Endothelial cell (in vitro differentiated cells): ENCODE data around the gene ZHX3. TPM values are rescaled to one million over a fixed set of nuclear protein-coding genes. Genes with fewer than 3 reads are reported as not detected.

ENCODE experiments used
- DNase-seq: peaks from one replicate; pipeline ENCODE4 v3.0.0; 2021; ENCODE audit warnings: low spot score
- H3K27ac Mint-ChIP-seq: one replicate; pipeline ENCODE4 v1.8.0; 2021; ENCODE audit warnings: mixed read lengths, inconsistent platforms; ENCODE audit not compliant: unreplicated experiment
- H3K27me3 Mint-ChIP-seq: one replicate; pipeline ENCODE4 v1.8.0; 2021; ENCODE audit warnings: mild to moderate bottlenecking, moderate library complexity, mixed read lengths, inconsistent platforms; ENCODE audit not compliant: unreplicated experiment
- H3K36me3 Mint-ChIP-seq: one replicate; pipeline ENCODE4 v1.8.0; 2021; ENCODE audit warnings: mild to moderate bottlenecking, low read depth, mixed read lengths, inconsistent platforms; ENCODE audit not compliant: unreplicated experiment
- H3K4me1 Mint-ChIP-seq: one replicate; pipeline ENCODE4 v1.8.0; 2021; ENCODE audit warnings: mild to moderate bottlenecking, mixed read lengths, inconsistent platforms; ENCODE audit not compliant: unreplicated experiment
- H3K4me3 Mint-ChIP-seq: one replicate; pipeline ENCODE4 v1.8.0; 2021; ENCODE audit warnings: mild to moderate bottlenecking, mixed read lengths, inconsistent platforms; ENCODE audit not compliant: unreplicated experiment
- H3K9me3 Mint-ChIP-seq: one replicate; pipeline ENCODE4 v1.8.0; 2021; ENCODE audit warnings: mixed read lengths, inconsistent platforms; ENCODE audit not compliant: unreplicated experiment
- CTCF ChIP-seq: fragments of 200-600 bp; sonication (generic); IDR thresholded peaks from one replicate; pipeline ENCODE4 v1.5.0; 2021; ENCODE audit warnings: antibody characterized with exemption; ENCODE audit not compliant: unreplicated experiment
- total RNA-seq: library from RNA; stranded (reverse); fragmentation: NEBNext Ultra II Directional; extraction: Animal tissue kit (Norgen Biotek cat#: 25700); gene quantifications from one replicate; pipeline ENCODE4 v1.2.1, GENCODE V29; 2021; ENCODE audit not compliant: unreplicated experiment

Gene ZHX3
- total RNA-seq, 1 donor from 2014 or later: 20.9 TPM

GRCh38 chr20:41218466-41218865 lies 99.1 kb downstream of the ZHX3 start:
- TF ChIP-seq CTCF: no peak
- Mint-ChIP-seq H3K4me1 (no peaks in the 10 kb centered on the region), H3K4me3 (no peak overlapping the region), H3K27ac (no peak overlapping the region), H3K36me3 (no peaks in the 10 kb centered on the region), H3K27me3 (peaks cover 2% of the 10 kb centered on the region), H3K9me3 (no peaks in the 10 kb centered on the region)
- DNase-seq: no peak

- no peak for DNase-seq
- Mint-ChIP-seq H3K36me3 (no peaks in the 10 kb centered on the region), H3K27me3 (peaks cover 2% of the 10 kb centered on the region), H3K4me3 (no peak overlapping the region), H3K27ac (no peak overlapping the region), H3K9me3 (no peaks in the 10 kb centered on the region), H3K4me1 (no peaks in the 10 kb centered on the region)
- no peak for TF ChIP-seq CTCF
These were observed 100.1 kb downstream of the ZHX3 start for GRCh38 chr20:41217422-41217821.

GRCh38 chr20:41214666-41215065 lies 102.9 kb downstream of the ZHX3 start:
- H3K27ac Mint-ChIP-seq: no peak overlapping the region
- no peak overlapping the region for H3K4me3 Mint-ChIP-seq
- TF ChIP-seq CTCF: no peak
- H3K9me3 Mint-ChIP-seq: no peaks in the 10 kb centered on the region
- peaks cover 3% of the 10 kb centered on the region for H3K4me1 Mint-ChIP-seq
- H3K36me3 Mint-ChIP-seq: no peaks in the 10 kb centered on the region
- no peaks in the 10 kb centered on the region for H3K27me3 Mint-ChIP-seq
- no peak for DNase-seq

- Mint-ChIP-seq H3K36me3 (no peaks in the 10 kb centered on the region), H3K27ac (no peak overlapping the region), H3K27me3 (no peaks in the 10 kb centered on the region), H3K4me1 (peaks cover 3% of the 10 kb centered on the region), H3K4me3 (no peak overlapping the region), H3K9me3 (no peaks in the 10 kb centered on the region)
- no peak for DNase-seq
- TF ChIP-seq CTCF: no peak
These were observed 103.3 kb downstream of the ZHX3 start for GRCh38 chr20:41214202-41214601.

- Mint-ChIP-seq H3K4me3 (no peak overlapping the region), H3K36me3 (no peaks in the 10 kb centered on the region), H3K9me3 (no peaks in the 10 kb centered on the region), H3K27me3 (no peaks in the 10 kb centered on the region), H3K4me1 (peaks cover 3% of the 10 kb centered on the region), H3K27ac (no peak overlapping the region)
- no peak for TF ChIP-seq CTCF
- no peak for DNase-seq
These were observed 104.2 kb downstream of the ZHX3 start for GRCh38 chr20:41213150-41213820.
